Measurements from ENCODE around the gene S1PR4. TPM values are rescaled to one million over a fixed set of nuclear protein-coding genes. Genes with fewer than 3 reads are reported as not detected.
A peak's percentile ranks its signal among the peaks of the same experiment; 100 is the strongest.

S1PR4 gene
- total and polyA plus RNA-seq, 2 experiments from 2014 or later = 0.07 TPM; not detected in 1

DNA sequence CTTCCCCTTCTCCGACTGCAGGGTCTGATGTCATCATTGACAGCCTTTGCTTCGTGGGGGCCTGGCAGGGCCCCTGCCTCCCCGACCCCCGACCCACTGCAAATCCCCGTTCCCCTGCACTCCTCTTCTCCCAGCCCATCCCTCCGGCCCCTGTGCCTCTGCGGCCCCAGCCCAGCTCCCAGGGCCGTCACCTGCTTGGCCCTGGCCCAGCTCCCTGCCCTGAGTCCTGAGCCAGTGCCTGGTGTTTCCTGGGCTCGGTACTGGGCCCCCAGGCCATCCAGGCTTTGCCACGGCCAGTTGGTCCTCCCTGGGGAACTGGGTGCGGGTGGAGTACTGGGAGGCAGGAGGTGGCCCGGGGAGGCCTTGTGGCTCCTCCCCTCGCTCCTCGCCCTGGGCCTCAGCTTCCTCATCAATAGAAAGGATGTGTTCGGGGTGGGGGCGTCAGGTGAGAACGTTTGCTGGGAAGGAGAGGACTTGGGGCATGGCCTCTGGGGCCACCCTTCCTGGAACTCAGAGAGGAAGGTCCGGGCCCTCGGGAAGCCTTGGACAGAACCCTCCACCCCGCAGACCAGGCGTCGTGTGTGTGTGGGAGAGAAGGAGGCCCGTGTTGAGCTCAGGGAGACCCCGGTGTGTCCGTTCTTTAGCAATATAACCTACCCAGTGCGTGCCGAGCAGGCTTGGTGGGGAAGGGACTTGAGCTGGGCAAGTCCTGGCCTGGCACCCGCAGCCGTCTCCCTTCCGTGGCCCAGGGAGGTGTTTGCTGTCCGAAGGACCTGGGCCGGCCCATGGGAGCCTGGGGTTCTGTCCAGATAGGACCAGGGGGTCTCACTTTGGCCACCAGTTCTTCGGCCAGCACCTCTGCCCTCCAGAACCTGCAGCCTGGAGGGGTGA is 30.0 kb downstream of the S1PR4 start:
- TF ChIP-seq, protein P1, sequence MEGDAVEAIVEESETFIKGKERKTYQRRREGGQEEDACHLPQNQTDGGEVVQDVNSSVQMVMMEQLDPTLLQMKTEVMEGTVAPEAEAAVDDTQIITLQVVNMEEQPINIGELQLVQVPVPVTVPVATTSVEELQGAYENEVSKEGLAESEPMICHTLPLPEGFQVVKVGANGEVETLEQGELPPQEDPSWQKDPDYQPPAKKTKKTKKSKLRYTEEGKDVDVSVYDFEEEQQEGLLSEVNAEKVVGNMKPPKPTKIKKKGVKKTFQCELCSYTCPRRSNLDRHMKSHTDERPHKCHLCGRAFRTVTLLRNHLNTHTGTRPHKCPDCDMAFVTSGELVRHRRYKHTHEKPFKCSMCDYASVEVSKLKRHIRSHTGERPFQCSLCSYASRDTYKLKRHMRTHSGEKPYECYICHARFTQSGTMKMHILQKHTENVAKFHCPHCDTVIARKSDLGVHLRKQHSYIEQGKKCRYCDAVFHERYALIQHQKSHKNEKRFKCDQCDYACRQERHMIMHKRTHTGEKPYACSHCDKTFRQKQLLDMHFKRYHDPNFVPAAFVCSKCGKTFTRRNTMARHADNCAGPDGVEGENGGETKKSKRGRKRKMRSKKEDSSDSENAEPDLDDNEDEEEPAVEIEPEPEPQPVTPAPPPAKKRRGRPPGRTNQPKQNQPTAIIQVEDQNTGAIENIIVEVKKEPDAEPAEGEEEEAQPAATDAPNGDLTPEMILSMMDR (IDR thresholded peaks at IDR 0.05; ENCODE audit: poor library complexity) = no peak
- TF ChIP-seq EZH2phosphoT487 (IDR thresholded peaks at IDR 0.05; ENCODE audit: low read depth, severe bottlenecking, unreplicated experiment) (no peak), EZH2 (IDR thresholded peaks at IDR 0.05; ENCODE audit: borderline replicate concordance) (no peak)
- Histone ChIP-seq H3K4me3 (no peak overlapping the region), H3K9me3 (ENCODE audit: low read depth) (no peaks in the 10 kb centered on the region), H3K9me2 (replicated peaks; ENCODE audit: insufficient read depth) (no peaks in the 10 kb centered on the region), H3K79me2 (no peaks in the 10 kb centered on the region), H3K27me3 (no peaks in the 10 kb centered on the region), H3K4me1 (ENCODE audit: insufficient read depth) (no peaks in the 10 kb centered on the region), H3K27ac (no peak overlapping the region), H3K4me2 (no peak overlapping the region), H3K36me3 (replicated peaks; ENCODE audit: insufficient read depth, low read depth) (no peaks in the 10 kb centered on the region), H2AFZ (no peak overlapping the region), H4K20me1 (ENCODE audit: insufficient read depth, poor library complexity, severe bottlenecking) (no peaks in the 10 kb centered on the region)
- 96% methylated on average over 29 of the region's 33 CpGs for WGBS (ENCODE audit: low lambda C conversion rate, missing lambda C conversion rate)
- no peak for DNase-seq (ENCODE audit: low spot score)

DNA sequence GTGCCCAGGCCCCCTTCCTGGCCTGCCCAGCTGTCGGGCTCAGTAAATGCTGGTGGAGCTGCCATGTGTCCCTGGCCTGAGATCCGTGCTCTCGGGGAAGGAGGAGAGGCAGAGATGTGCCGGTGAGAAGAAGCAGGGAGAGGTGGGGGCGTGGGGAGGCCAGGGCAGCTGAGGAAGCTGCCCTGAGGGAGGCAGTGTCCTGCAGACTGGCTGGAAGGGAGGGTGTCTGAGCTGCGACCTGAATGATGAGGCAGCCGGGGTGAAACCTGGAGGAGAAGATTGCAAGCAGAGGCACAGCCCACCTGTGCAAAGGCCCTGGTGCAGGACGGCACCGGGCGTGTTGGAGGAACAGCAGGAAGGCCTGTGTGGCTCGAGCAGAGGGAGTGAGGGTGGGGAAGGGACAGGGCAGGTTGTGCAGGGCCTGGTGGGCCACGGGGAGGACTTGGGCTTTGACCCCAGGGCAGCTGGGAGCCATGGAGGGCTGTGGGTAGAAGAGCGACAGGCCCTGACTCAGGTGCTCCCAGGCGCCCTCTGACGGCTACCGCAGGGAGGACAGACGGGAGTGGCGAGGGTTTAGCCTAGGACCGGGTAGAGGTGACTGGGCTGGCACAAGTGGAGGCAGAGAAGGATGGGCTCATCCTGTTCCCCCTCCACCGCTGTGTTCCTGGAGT is 31.9 kb downstream of the S1PR4 start:
- Histone ChIP-seq H3K79me2 (no peaks in the 10 kb centered on the region), H3K36me3 (replicated peaks; ENCODE audit: insufficient read depth, low read depth) (no peaks in the 10 kb centered on the region), H2AFZ (no peak overlapping the region), H3K4me3 (no peak overlapping the region), H3K4me2 (no peak overlapping the region), H3K27ac (no peak overlapping the region), H4K20me1 (ENCODE audit: insufficient read depth, poor library complexity, severe bottlenecking) (no peaks in the 10 kb centered on the region), H3K9me2 (replicated peaks; ENCODE audit: insufficient read depth) (no peaks in the 10 kb centered on the region), H3K9me3 (ENCODE audit: low read depth) (no peaks in the 10 kb centered on the region), H3K27me3 (no peaks in the 10 kb centered on the region), H3K4me1 (ENCODE audit: insufficient read depth) (no peaks in the 10 kb centered on the region)
- WGBS (ENCODE audit: low lambda C conversion rate, missing lambda C conversion rate) = 56% methylated on average over 19 of the region's 20 CpGs
- TF ChIP-seq, protein P1 (IDR thresholded peaks at IDR 0.05; ENCODE audit: poor library complexity) = peak; percentile 46
- TF ChIP-seq EZH2phosphoT487 (IDR thresholded peaks at IDR 0.05; ENCODE audit: low read depth, severe bottlenecking, unreplicated experiment) = no peak
- DNase-seq (ENCODE audit: low spot score) = peak; percentile 52

DNA sequence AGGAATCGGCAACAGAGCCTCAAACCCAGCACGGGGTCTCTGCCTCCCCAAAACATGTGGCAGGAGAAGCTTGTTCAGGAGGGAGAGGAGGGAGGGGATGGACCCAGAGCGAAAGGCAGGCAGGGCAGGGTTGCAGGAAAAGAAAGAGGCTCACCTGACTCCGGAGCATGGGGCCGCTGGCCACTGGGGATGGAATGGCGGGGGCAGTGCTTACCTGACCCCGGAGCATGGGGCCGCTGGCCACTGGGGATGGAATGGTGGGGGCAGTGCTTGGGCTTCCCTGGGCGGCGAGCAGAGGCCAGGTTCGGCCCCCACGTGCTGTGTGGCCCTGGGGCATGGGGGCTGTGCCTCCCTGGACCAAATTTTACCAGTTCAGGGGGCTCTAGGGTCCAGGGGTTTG is 32.6 kb downstream of the S1PR4 start:
- H3K79me2 ChIP-seq = no peaks in the 10 kb centered on the region
- no peaks in the 10 kb centered on the region for H3K9me2 ChIP-seq (replicated peaks; ENCODE audit: insufficient read depth)
- H3K27me3 ChIP-seq = no peaks in the 10 kb centered on the region
- no peak overlapping the region for H2AFZ ChIP-seq
- H4K20me1 ChIP-seq (ENCODE audit: insufficient read depth, poor library complexity, severe bottlenecking) = no peaks in the 10 kb centered on the region
- TF ChIP-seq EZH2 (IDR thresholded peaks at IDR 0.05; ENCODE audit: borderline replicate concordance) = no peak
- no peak for TF ChIP-seq EZH2phosphoT487 (IDR thresholded peaks at IDR 0.05; ENCODE audit: low read depth, severe bottlenecking, unreplicated experiment)
- TF ChIP-seq, protein P1 (IDR thresholded peaks at IDR 0.05; ENCODE audit: poor library complexity) = no peak
- no peak overlapping the region for H3K27ac ChIP-seq
- H3K4me3 ChIP-seq = no peak overlapping the region
- H3K36me3 ChIP-seq (replicated peaks; ENCODE audit: insufficient read depth, low read depth) = no peaks in the 10 kb centered on the region
- no peak for DNase-seq (ENCODE audit: low spot score)
- H3K9me3 ChIP-seq (ENCODE audit: low read depth) = no peaks in the 10 kb centered on the region
- WGBS (ENCODE audit: low lambda C conversion rate, missing lambda C conversion rate) = 78% methylated on average over 12 of the region's 12 CpGs
- no peaks in the 10 kb centered on the region for H3K4me1 ChIP-seq (ENCODE audit: insufficient read depth)
- no peak overlapping the region for H3K4me2 ChIP-seq

All from hepatocyte (in vitro differentiated cells).